Cardiac muscle cell (in vitro differentiated cells and primary cell): ENCODE measurements around the gene SLC6A6. TPM values are rescaled to one million over a fixed set of nuclear protein-coding genes. Genes with fewer than 3 reads are reported as not detected.
A peak's percentile ranks its signal among the peaks of the same experiment; 100 is the strongest.

Experiments
- DNase-seq, 2 donors: peaks; one replicate each; pipeline versions ENCODE4 v3.0.0 to v3.0.0-alpha.2; 2010 to 2017; ENCODE audit warnings: low read depth in 1 of 2, low spot score in 1 of 2
- H3K27ac ChIP-seq: fragments of 200-600 bp; sonication (generic); 2 replicates; pipeline ENCODE4 v1.5.1; 2016
- H3K27me3 ChIP-seq: fragments of 200-600 bp; sonication (generic); 2 replicates; pipeline ENCODE4 v1.6.0; 2016; ENCODE audit warnings: control low read depth
- H3K36me3 ChIP-seq: fragments of 200-600 bp; sonication (generic); 2 replicates; pipeline ENCODE4 v1.5.1; 2016; ENCODE audit warnings: control low read depth
- H3K4me1 ChIP-seq: fragments of 200-600 bp; sonication (generic); 2 replicates; pipeline ENCODE4 v1.8.1; 2017; ENCODE audit warnings: low read depth, mild to moderate bottlenecking, mixed run types
- H3K4me3 ChIP-seq: fragments of 200-600 bp; sonication (generic); 2 replicates; pipeline ENCODE4 v1.5.1; 2016; ENCODE audit warnings: mild to moderate bottlenecking
- H3K9me3 ChIP-seq: fragments of 200-600 bp; sonication (generic); 2 replicates; pipeline ENCODE4 v1.5.1; 2017; ENCODE audit warnings: low read depth, mild to moderate bottlenecking, control low read depth
- polyA plus RNA-seq: library from polyadenylated mRNA; unstranded; fragments of >200 nt; fragmentation: Nextera tagmentation; extraction: Ambion mirVana; gene quantifications from 2 replicates; pipeline ENCODE4 v1.2.1, GENCODE V29; 2016
- total RNA-seq: library from RNA; depleted of rRNA; stranded (reverse); fragments of >200 nt; gene quantifications from 2 replicates; pipeline ENCODE4 v1.2.3, GENCODE V29; 2016
- TF ChIP-seq, protein P1 (sequence below): IDR thresholded peaks from 2 replicates; pipeline ENCODE4 v1.5.1; 2012; ENCODE audit warnings: low read depth, mild to moderate bottlenecking, low read length

Gene SLC6A6
- total and polyA plus RNA-seq, 2 experiments from 2014 or later = 5.4 to 19.7 TPM

DNA sequence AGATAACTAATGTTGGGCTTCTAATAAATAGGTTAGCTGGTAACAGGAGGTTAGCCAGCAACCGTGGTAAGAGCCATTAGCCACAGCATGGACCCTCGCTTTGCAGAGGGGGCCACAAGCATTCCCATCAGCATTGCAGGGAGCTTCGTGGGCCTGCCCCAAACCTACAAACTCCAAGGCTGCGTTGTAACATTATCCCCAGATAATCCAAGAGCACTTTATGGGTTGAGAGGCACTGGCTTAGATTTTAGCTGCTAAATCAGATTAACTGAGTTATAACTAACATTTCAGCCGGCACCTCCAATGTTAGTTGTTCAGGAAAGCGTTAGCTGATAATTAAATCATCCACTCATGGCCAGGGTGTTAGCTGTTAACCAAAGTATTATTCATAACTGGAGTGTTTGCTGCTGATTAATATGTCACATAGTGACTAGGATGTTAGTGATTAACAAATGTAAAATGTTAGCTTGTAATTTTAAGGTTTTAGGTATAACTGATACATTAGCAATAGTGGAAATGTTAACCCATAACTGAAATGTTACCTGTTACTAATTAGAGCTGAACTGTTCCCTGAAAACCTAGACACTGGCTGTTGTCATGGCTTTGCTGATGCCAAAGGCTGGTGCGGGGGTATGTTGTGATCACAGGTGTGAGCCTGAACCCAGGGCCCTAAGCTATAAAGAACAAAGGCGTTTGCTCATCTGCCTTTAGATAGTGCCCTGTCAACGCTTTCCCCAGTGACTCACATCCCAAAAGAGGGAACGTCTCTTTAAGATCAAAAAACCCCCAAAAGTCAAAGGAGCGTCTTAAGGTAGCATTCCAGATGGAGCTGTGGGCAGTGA, 56.2 kb downstream of the SLC6A6 start:
- no peaks in the 10 kb centered on the region for H3K36me3 ChIP-seq
- H3K4me3 ChIP-seq = no peak overlapping the region
- no peaks in the 10 kb centered on the region for H3K27me3 ChIP-seq
- peaks cover 14% of the 10 kb centered on the region for H3K4me1 ChIP-seq
- no peak for DNase-seq
- no peaks in the 10 kb centered on the region for H3K9me3 ChIP-seq
- TF ChIP-seq, protein P1, sequence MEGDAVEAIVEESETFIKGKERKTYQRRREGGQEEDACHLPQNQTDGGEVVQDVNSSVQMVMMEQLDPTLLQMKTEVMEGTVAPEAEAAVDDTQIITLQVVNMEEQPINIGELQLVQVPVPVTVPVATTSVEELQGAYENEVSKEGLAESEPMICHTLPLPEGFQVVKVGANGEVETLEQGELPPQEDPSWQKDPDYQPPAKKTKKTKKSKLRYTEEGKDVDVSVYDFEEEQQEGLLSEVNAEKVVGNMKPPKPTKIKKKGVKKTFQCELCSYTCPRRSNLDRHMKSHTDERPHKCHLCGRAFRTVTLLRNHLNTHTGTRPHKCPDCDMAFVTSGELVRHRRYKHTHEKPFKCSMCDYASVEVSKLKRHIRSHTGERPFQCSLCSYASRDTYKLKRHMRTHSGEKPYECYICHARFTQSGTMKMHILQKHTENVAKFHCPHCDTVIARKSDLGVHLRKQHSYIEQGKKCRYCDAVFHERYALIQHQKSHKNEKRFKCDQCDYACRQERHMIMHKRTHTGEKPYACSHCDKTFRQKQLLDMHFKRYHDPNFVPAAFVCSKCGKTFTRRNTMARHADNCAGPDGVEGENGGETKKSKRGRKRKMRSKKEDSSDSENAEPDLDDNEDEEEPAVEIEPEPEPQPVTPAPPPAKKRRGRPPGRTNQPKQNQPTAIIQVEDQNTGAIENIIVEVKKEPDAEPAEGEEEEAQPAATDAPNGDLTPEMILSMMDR = no peak
- H3K27ac ChIP-seq = peak overlapping the region; percentile 19

- TF ChIP-seq, protein P1 = no peak
- H3K27ac ChIP-seq = no peak overlapping the region
- no peaks in the 10 kb centered on the region for H3K36me3 ChIP-seq
- no peak overlapping the region for H3K4me3 ChIP-seq
- peaks cover 9% of the 10 kb centered on the region for H3K4me1 ChIP-seq
- DNase-seq = no peak
- no peaks in the 10 kb centered on the region for H3K27me3 ChIP-seq
- no peaks in the 10 kb centered on the region for H3K9me3 ChIP-seq
Observed at GRCh38 chr3:14459384-14459783, 57.0 kb downstream of the SLC6A6 start.

GRCh38 chr3:14459787-14460186, 57.4 kb downstream of the SLC6A6 start:
- Histone ChIP-seq H3K27me3 (no peaks in the 10 kb centered on the region), H3K36me3 (no peaks in the 10 kb centered on the region)
- TF ChIP-seq, protein P1 = no peak

GRCh38 chr3:14460342-14461005, 58.1 kb downstream of the SLC6A6 start:
- Histone ChIP-seq H3K27ac (no peak overlapping the region), H3K27me3 (no peaks in the 10 kb centered on the region), H3K4me3 (no peak overlapping the region), H3K4me1 (peaks cover 5% of the 10 kb centered on the region), H3K36me3 (no peaks in the 10 kb centered on the region), H3K9me3 (no peaks in the 10 kb centered on the region)
- TF ChIP-seq, protein P1 = no peak
- DNase-seq = peak in 1 of 2 donors; percentile 99

More at GRCh38 chr3:14459787-14460186, 57.4 kb downstream of the SLC6A6 start:
- peaks cover 5% of the 10 kb centered on the region for H3K4me1 ChIP-seq
- no peak overlapping the region for H3K4me3 ChIP-seq
- no peak overlapping the region for H3K27ac ChIP-seq
- no peaks in the 10 kb centered on the region for H3K9me3 ChIP-seq
- DNase-seq = no peak

GRCh38 chr3:14461006-14461747, 58.8 kb downstream of the SLC6A6 start:
- H3K36me3 ChIP-seq = no peaks in the 10 kb centered on the region
- DNase-seq = no peak
- no peaks in the 10 kb centered on the region for H3K27me3 ChIP-seq

More at GRCh38 chr3:14461006-14461747, 58.8 kb downstream of the SLC6A6 start:
- no peak overlapping the region for H3K27ac ChIP-seq
- TF ChIP-seq, protein P1 = no peak
- H3K9me3 ChIP-seq = no peaks in the 10 kb centered on the region
- no peak overlapping the region for H3K4me3 ChIP-seq
- H3K4me1 ChIP-seq = peaks cover 5% of the 10 kb centered on the region
